GM23338 (cell line): ENCODE measurements around the gene SNX1.

Experiments
- CREB1 ChIP-seq: fragments of 250-450 bp; sonication (Bioruptor Pico); IDR thresholded peaks from 2 replicates; pipeline ENCODE4 v1.5.0; 2020; ENCODE audit warnings: low read depth, mild to moderate bottlenecking, moderate library complexity
- CTCF ChIP-seq, 2 experiments: fragments of 200-600 bp in 1 of 2; sonication (generic) in 1 of 2; conservative IDR thresholded peaks; 2 replicates each; pipeline versions ENCODE4 v1.5.1 to v1.6.1; 2016 to 2017; ENCODE audit warnings: antibody characterized with exemption in 2 of 2, low read depth in 2 of 2, mild to moderate bottlenecking in 2 of 2, moderate library complexity in 1 of 2
- POLR2AphosphoS5 ChIP-seq: IDR thresholded peaks from 2 replicates; pipeline ENCODE4 v1.6.1; 2016; ENCODE audit warnings: antibody characterized with exemption, low read depth

DNA sequence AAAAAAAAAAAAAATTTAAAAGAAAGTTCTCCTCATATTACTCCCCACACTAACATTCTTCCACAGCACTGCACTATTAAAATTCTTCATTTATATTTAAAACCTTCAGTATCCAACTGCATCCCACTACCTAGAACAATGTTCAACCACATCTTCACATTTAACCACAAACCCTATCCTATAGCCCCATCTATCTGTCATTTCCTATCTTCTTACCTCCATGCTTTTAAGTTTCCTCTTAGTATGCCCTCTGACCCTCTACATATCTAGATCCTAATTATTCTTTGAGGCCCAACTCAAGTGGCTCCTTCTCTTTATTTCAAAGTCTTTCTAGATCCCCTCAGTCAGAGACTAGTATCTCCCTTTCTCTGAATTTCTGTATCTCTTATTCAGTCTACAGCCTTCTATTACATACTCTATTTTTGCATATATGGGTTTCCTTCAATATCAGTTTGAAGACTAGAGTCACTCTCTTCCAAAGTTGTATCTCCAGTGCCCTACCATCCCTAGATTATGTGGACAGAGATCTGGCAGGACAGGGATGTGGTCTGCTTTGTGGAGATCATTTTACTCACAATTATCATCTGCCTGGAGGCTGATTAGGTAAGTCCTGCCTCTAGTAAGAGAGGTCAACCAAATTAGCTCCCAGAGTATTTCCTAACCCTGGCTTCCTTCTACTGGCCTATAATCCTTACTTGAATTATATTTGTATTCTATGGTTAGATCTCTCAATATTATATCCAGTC, 3.5 kb upstream of the SNX1 start:
- peak; percentile 31 to 38; a peak in 3 of 4 replicates for TF ChIP-seq CTCF (conservative IDR thresholded peaks at IDR 0.05; ENCODE audit: low read depth in 2 of 2)
- TF ChIP-seq POLR2AphosphoS5, result no peak
- no peak for TF ChIP-seq CREB1 (CRISPR knock-in tag)
